ENCODE data around the gene ZDHHC8.

Gene ZDHHC8

DNA sequence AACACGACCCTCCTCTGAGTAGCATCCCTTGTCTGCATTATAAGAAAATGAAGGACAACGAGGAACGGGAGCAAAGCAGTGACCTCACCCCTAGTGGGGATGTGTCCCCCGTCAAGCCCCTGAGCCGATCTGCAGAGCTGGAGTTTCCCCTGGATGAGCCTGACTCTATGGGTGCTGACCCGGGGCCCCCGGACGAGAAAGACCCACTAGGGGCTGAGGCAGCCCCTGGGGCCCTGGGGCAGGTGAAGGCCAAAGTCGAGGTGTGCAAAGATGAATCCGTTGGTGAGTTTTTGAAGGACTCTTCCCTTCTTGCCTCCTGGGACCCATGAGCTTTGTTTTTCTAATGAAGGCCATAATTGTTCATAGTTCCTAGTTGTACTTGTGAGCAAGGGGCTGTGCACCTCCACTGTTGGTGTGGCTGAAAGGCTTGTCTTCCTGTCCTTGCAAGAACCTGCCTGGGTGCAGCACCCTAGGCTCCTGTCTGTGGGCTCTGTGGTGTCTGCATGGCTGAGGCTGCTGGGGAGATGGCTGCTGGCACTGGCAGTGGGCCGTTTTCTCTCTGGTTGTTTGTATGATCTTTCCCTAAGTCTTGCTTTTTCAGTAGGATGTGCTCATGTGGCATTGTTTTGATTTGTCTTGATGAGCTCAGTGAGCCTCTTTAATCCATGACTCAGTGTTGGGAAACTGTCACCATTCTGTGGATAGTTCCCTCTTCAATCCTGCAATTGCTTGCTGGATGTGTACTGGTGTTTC lies 41.5 kb upstream of the ZDHHC8 start:
- H3K27me3 ChIP-seq (ENCODE audit: insufficient read depth, low read depth, severe bottlenecking): no peaks in the 10 kb centered on the region
- H3K9me3 ChIP-seq (ENCODE audit: severe bottlenecking): no peaks in the 10 kb centered on the region
- H3K4me3 ChIP-seq (ENCODE audit: low read depth, low read length): no peak overlapping the region
- H3K36me3 ChIP-seq: peaks cover 100% of the 10 kb centered on the region
- H3K27ac ChIP-seq: no peak overlapping the region
- no peak for DNase-seq
- TF ChIP-seq, protein P1, sequence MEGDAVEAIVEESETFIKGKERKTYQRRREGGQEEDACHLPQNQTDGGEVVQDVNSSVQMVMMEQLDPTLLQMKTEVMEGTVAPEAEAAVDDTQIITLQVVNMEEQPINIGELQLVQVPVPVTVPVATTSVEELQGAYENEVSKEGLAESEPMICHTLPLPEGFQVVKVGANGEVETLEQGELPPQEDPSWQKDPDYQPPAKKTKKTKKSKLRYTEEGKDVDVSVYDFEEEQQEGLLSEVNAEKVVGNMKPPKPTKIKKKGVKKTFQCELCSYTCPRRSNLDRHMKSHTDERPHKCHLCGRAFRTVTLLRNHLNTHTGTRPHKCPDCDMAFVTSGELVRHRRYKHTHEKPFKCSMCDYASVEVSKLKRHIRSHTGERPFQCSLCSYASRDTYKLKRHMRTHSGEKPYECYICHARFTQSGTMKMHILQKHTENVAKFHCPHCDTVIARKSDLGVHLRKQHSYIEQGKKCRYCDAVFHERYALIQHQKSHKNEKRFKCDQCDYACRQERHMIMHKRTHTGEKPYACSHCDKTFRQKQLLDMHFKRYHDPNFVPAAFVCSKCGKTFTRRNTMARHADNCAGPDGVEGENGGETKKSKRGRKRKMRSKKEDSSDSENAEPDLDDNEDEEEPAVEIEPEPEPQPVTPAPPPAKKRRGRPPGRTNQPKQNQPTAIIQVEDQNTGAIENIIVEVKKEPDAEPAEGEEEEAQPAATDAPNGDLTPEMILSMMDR (IDR thresholded peaks at IDR 0.05; ENCODE audit: low read depth, low read length): no peak

DNA sequence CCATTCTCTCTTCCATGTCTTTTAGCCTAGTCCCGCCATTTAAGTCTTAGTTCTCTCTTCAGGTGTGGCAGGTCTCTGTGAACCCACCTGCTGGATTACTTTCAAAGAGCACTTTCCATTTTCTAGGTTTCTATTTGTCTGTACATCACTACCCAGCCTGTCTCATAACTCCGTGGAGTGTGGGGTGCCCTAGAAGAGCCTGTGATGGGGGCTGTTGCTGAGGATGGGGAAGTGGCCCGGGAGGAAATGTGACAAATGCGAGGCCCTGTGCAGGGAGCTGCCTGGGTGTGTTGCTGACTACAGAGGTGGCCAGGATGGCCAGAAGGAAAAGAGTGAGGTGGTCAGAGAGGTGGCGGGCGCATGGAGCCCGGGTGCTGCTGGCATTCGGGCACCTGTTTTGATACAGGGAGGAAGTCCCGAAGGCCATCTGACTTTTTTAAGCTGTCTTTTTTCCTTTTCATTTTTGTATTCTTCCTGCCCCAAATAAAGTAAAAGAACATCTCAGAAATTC lies 40.8 kb upstream of the ZDHHC8 start:
- Histone ChIP-seq H3K36me3 (peaks cover 100% of the 10 kb centered on the region), H3K27ac (no peak overlapping the region), H3K27me3 (ENCODE audit: insufficient read depth, low read depth, severe bottlenecking) (no peaks in the 10 kb centered on the region), H3K4me3 (ENCODE audit: low read depth, low read length) (no peak overlapping the region), H3K9me3 (ENCODE audit: severe bottlenecking) (no peaks in the 10 kb centered on the region)
- DNase-seq: no peak
- TF ChIP-seq, protein P1 (IDR thresholded peaks at IDR 0.05; ENCODE audit: low read depth, low read length): no peak

DNA sequence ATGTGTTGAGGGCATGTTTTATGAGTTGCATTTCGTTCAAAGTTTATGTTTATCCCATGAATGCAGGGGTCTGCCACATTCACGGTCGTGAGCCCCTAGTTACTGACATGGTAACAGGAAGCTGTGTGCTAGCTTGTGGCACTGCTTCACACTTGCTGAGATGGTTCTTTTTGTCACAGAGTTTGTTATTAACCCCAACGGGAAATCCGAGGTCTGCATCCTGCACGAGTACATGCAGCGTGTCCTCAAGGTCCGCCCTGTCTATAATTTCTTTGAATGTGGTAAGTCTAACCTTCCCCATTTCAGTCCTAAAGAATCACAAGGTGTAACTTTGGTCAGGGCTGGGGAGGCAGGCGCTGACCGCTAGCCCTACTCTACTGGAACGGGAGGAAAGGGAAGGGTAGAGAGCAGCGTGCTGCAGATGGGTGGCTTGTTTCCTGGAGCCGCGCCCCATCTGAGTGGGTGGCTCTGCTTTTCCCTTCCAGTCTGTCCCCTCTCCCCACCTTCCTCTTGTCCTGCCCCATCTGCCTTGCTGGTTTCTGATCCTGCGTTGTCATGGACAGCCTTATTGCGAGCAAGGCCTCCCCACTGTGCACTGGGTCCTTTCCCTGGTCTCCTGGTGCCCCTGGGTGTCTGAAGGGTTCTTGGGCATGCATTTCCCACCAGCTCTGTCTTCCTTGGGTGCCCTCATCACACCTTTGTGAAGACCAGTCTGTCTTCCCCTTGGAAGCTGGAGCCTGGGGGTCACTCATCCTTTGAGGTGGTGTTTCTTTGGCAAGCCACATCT lies 39.7 kb upstream of the ZDHHC8 start:
- H3K4me3 ChIP-seq (ENCODE audit: low read depth, low read length): no peak overlapping the region
- H3K9me3 ChIP-seq (ENCODE audit: severe bottlenecking): no peaks in the 10 kb centered on the region
- H3K36me3 ChIP-seq: peaks cover 100% of the 10 kb centered on the region
- H3K27me3 ChIP-seq (ENCODE audit: insufficient read depth, low read depth, severe bottlenecking): no peaks in the 10 kb centered on the region
- DNase-seq: no peak
- no peak overlapping the region for H3K27ac ChIP-seq
- TF ChIP-seq, protein P1 (IDR thresholded peaks at IDR 0.05; ENCODE audit: low read depth, low read length): no peak

DNA sequence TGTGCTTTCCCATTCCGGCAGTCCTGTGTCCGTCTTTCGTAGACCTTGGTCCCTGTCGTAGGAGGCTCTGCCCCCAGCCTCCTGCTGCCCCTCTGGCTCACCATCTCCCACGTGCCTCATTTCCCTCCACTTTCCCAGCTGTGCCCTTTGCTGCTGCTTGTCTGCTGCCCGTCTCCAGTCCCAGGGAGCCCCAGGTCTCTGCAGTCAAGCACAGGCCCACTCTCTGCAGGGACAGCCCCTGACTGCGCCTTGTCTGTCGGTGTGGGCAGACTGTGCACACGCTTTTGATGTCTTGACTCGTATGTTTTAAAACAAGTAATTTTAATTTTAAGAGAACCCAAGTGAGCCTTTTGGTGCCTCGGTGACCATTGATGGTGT lies 39.1 kb upstream of the ZDHHC8 start:
- DNase-seq: no peak
- TF ChIP-seq, protein P1 (IDR thresholded peaks at IDR 0.05; ENCODE audit: low read depth, low read length): no peak
- peaks cover 100% of the 10 kb centered on the region for H3K36me3 ChIP-seq
- H3K4me3 ChIP-seq (ENCODE audit: low read depth, low read length): no peak overlapping the region
- no peaks in the 10 kb centered on the region for H3K27me3 ChIP-seq (ENCODE audit: insufficient read depth, low read depth, severe bottlenecking)
- no peak overlapping the region for H3K27ac ChIP-seq
- H3K9me3 ChIP-seq (ENCODE audit: severe bottlenecking): no peaks in the 10 kb centered on the region

DNA sequence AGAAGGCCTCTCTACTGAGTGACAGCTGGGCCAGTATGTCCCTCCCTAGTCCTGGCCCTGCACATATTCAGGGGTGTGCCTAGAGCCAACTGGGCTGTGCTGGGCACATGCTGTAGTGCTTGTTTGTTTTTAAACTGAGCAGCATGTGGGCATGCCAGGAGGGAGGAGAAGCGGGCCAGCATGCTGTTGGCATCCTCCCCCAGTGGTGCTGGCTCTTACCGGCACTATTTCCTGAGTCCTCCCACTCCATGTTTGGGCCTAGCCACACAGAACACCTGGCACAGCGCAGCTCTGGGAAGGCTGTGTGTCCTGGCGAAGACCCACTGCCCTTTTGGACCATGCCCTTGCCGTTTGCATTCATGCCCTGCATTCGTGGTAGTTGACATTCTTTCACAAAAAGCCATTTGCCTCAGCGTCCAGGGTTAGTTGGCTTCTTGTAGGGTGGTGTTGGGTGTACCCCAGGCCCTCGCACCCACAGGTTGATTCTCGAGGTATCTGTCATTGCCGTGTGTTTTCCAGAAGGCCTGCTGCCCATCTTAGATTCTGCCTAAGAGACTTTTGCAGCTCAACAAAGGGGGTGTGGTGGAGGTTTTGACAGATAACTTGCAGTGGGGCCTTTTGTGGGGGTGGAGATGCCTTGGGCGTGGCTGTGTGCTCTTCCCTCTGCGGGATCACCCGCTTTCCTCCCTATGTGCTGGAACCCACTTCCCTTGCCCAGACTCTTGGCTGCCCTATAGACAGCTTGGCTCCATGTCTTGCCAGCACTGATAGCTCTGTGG lies 38.0 kb upstream of the ZDHHC8 start:
- Histone ChIP-seq H3K27me3 (ENCODE audit: insufficient read depth, low read depth, severe bottlenecking) (no peaks in the 10 kb centered on the region), H3K36me3 (peaks cover 100% of the 10 kb centered on the region), H3K9me3 (ENCODE audit: severe bottlenecking) (no peaks in the 10 kb centered on the region), H3K4me3 (ENCODE audit: low read depth, low read length) (no peak overlapping the region), H3K27ac (no peak overlapping the region)
- DNase-seq: no peak
- TF ChIP-seq, protein P1 (IDR thresholded peaks at IDR 0.05; ENCODE audit: low read depth, low read length): no peak
